HepG2 (cell line): ENCODE measurements around the gene CSNK2B. TPM values are rescaled to one million over a fixed set of nuclear protein-coding genes. Genes with fewer than 3 reads are reported as not detected.

Experiments used
- TBX3 ChIP-seq: fragments of 450-650 bp; IDR thresholded peaks from 2 replicates; pipeline ENCODE4 v1.6.1; 2017; ENCODE audit warnings: antibody characterized with exemption, mild to moderate bottlenecking, inconsistent platforms, borderline replicate concordance
- ZFYVE20 ChIP-seq: sonication (generic); formaldehyde crosslinking; IDR thresholded peaks from 2 replicates; pipeline ENCODE4 v1.8.0; 2023; ENCODE audit warnings: low read depth, mild to moderate bottlenecking, moderate library complexity, missing genetic modification reagents, borderline replicate concordance
- ZNF550 ChIP-seq: sonication (generic); formaldehyde crosslinking; IDR thresholded peaks from 2 replicates; pipeline ENCODE4 v1.4.0; 2020; ENCODE audit warnings: mild to moderate bottlenecking, missing genetic modification reagents, borderline replicate concordance
- ZNF552 ChIP-seq: sonication (generic); formaldehyde crosslinking; IDR thresholded peaks from 2 replicates; pipeline ENCODE4 v1.9.0; 2022; ENCODE audit warnings: missing genetic modification reagents, mild to moderate bottlenecking, borderline replicate concordance
- ZNF878 ChIP-seq: sonication (generic); formaldehyde crosslinking; IDR thresholded peaks from 2 replicates; pipeline ENCODE4 v1.8.1; 2023; ENCODE audit warnings: mild to moderate bottlenecking, missing genetic modification reagents, moderate library complexity
- polyA plus RNA-seq, 8 experiments: library from polyadenylated mRNA; depleted of rRNA in 3 of 8; stranded (reverse) in 7 of 8; unstranded in 1 of 8; fragments of >200 nt; fragmentation: Illumina TruSeq in 4 of 8; extraction: Trizol in 4 of 8; gene quantifications; 2 replicates each; pipeline versions ENCODE4 v1.2.1 to v1.2.3, GENCODE V29; 2011 to 2016; ENCODE audit warnings: low read depth in 4 of 8, missing spikeins in 1 of 8, mixed read lengths in 1 of 8; ENCODE audit not compliant: insufficient read depth in 1 of 8
- total RNA-seq, 5 experiments: library from RNA; depleted of rRNA; stranded (reverse); fragments of >200 nt; fragmentation: Illumina TruSeq; extraction: Trizol; gene quantifications; 2 replicates each; pipeline ENCODE4 v1.2.3, GENCODE V29; 2016; ENCODE audit warnings: low read depth in 1 of 5
- TF ChIP-seq, protein P1 (sequence below), 2 experiments: fragments of 450-650 bp in 1 of 2; sonication (generic) in 1 of 2; formaldehyde crosslinking; IDR thresholded peaks; 2 replicates each; pipeline versions ENCODE4 v1.5.0 to v1.8.0; 2020 to 2022; ENCODE audit warnings: mild to moderate bottlenecking in 1 of 2, missing genetic modification reagents in 1 of 2
- TF ChIP-seq, protein P2 (sequence below): sonication (generic); formaldehyde crosslinking; IDR thresholded peaks from 2 replicates; pipeline ENCODE4 v1.9.0; 2021; ENCODE audit warnings: mild to moderate bottlenecking, missing genetic modification reagents

The CSNK2B gene
- total and polyA plus RNA-seq, 2 of the 13 experiments (the other 11 are each of a cell fraction or from before 2014, with no cell fraction given): 111 to 296 TPM

DNA sequence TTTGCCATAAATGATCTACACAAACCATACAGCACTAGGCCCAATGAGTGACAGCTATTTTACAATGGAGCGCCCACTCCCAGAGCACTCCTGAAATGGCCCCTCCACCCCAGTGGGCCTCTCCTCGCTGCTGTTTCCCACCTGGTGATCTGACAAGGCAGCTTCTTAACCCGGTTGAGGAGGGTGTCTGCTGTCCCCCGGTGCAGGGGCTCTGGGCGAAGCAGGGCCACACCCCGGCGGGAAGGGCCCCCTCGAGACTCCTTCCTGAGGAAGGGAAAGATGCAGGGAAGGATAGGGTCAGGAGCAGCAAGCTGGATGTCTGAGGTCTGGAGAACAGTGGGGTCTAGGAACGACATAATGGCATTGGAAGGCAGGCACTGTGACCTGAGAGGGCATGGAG is 27.0 kb downstream of the CSNK2B start (continued):
- TF ChIP-seq ZNF550 (CRISPR knock-in tag) (no peak), ZNF878 (no peak), ZFYVE20 (CRISPR knock-in tag) (no peak), ZNF552 (CRISPR knock-in tag) (no peak), TBX3 (no peak)
- TF ChIP-seq, protein P1, sequence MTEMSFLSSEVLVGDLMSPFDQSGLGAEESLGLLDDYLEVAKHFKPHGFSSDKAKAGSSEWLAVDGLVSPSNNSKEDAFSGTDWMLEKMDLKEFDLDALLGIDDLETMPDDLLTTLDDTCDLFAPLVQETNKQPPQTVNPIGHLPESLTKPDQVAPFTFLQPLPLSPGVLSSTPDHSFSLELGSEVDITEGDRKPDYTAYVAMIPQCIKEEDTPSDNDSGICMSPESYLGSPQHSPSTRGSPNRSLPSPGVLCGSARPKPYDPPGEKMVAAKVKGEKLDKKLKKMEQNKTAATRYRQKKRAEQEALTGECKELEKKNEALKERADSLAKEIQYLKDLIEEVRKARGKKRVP (CRISPR knock-in tag; IDR thresholded peaks at IDR 0.05): no peak
- TF ChIP-seq, protein P2, sequence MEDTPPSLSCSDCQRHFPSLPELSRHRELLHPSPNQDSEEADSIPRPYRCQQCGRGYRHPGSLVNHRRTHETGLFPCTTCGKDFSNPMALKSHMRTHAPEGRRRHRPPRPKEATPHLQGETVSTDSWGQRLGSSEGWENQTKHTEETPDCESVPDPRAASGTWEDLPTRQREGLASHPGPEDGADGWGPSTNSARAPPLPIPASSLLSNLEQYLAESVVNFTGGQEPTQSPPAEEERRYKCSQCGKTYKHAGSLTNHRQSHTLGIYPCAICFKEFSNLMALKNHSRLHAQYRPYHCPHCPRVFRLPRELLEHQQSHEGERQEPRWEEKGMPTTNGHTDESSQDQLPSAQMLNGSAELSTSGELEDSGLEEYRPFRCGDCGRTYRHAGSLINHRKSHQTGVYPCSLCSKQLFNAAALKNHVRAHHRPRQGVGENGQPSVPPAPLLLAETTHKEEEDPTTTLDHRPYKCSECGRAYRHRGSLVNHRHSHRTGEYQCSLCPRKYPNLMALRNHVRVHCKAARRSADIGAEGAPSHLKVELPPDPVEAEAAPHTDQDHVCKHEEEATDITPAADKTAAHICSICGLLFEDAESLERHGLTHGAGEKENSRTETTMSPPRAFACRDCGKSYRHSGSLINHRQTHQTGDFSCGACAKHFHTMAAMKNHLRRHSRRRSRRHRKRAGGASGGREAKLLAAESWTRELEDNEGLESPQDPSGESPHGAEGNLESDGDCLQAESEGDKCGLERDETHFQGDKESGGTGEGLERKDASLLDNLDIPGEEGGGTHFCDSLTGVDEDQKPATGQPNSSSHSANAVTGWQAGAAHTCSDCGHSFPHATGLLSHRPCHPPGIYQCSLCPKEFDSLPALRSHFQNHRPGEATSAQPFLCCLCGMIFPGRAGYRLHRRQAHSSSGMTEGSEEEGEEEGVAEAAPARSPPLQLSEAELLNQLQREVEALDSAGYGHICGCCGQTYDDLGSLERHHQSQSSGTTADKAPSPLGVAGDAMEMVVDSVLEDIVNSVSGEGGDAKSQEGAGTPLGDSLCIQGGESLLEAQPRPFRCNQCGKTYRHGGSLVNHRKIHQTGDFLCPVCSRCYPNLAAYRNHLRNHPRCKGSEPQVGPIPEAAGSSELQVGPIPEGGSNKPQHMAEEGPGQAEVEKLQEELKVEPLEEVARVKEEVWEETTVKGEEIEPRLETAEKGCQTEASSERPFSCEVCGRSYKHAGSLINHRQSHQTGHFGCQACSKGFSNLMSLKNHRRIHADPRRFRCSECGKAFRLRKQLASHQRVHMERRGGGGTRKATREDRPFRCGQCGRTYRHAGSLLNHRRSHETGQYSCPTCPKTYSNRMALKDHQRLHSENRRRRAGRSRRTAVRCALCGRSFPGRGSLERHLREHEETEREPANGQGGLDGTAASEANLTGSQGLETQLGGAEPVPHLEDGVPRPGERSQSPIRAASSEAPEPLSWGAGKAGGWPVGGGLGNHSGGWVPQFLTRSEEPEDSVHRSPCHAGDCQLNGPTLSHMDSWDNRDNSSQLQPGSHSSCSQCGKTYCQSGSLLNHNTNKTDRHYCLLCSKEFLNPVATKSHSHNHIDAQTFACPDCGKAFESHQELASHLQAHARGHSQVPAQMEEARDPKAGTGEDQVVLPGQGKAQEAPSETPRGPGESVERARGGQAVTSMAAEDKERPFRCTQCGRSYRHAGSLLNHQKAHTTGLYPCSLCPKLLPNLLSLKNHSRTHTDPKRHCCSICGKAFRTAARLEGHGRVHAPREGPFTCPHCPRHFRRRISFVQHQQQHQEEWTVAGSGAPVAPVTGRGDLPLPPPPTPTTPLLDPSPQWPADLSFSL (CRISPR knock-in tag): no peak
